GM23338 (cell line): ENCODE measurements around the gene ACTG1. TPM values are rescaled to one million over a fixed set of nuclear protein-coding genes. Genes with fewer than 3 reads are reported as not detected.

Experiments
- ATAC-seq: fragments of 200-7000 bp; cut with Tn5 transposase; 3 replicates; pipeline ENCODE4 v1.9.1; 2020
- DNase-seq: peaks from one replicate; pipeline ENCODE4 v3.0.0-alpha.2; 2015; ENCODE audit warnings: low spot score
- H2AFZ ChIP-seq: fragments of 200-600 bp; sonication (generic); 2 replicates; pipeline ENCODE4 v1.8.0; 2016; ENCODE audit warnings: antibody characterized with exemption, mild to moderate bottlenecking, moderate library complexity
- H3F3A ChIP-seq: fragments of 200-600 bp; sonication (generic); replicated peaks from 2 replicates; pipeline ENCODE4 v1.8.0; 2017; ENCODE audit warnings: antibody characterized with exemption, mixed run types, low read depth
- H3K27ac ChIP-seq: fragments of 200-600 bp; sonication (generic); 2 replicates; pipeline ENCODE4 v1.6.1; 2016; ENCODE audit warnings: low read depth
- H3K27me3 ChIP-seq: fragments of 200-600 bp; sonication (generic); 2 replicates; pipeline ENCODE4 v1.8.0; 2016; ENCODE audit warnings: mild to moderate bottlenecking, mixed run types, moderate library complexity; ENCODE audit not compliant: insufficient read depth
- H3K36me3 ChIP-seq: fragments of 200-600 bp; sonication (generic); 2 replicates; pipeline ENCODE4 v1.8.0; 2016; ENCODE audit warnings: mild to moderate bottlenecking; ENCODE audit not compliant: insufficient read depth
- H3K4me1 ChIP-seq: fragments of 200-600 bp; sonication (generic); 2 replicates; pipeline ENCODE4 v1.8.0; 2016; ENCODE audit warnings: mild to moderate bottlenecking, moderate library complexity; ENCODE audit not compliant: insufficient read depth
- H3K4me2 ChIP-seq: fragments of 200-600 bp; sonication (generic); 2 replicates; pipeline ENCODE4 v1.7.1; 2017; ENCODE audit warnings: mixed run types
- H3K4me3 ChIP-seq: fragments of 200-600 bp; sonication (generic); 2 replicates; pipeline ENCODE4 v1.6.1; 2016; ENCODE audit warnings: mixed run types
- H3K79me2 ChIP-seq: fragments of 200-600 bp; sonication (generic); replicated peaks from 2 replicates; pipeline ENCODE4 v1.8.0; 2017; ENCODE audit warnings: mild to moderate bottlenecking; ENCODE audit not compliant: insufficient read depth
- H3K9me2 ChIP-seq: fragments of 200-600 bp; sonication (generic); 2 replicates; pipeline ENCODE4 v1.8.0; 2017; ENCODE audit not compliant: insufficient read depth
- H4K20me1 ChIP-seq: fragments of 200-600 bp; sonication (generic); replicated peaks from 2 replicates; pipeline ENCODE4 v1.8.0; 2017; ENCODE audit warnings: mild to moderate bottlenecking; ENCODE audit not compliant: insufficient read depth
- H3K27ac Mint-ChIP-seq: 2 replicates; pipeline ENCODE4 v1.8.0; 2020; ENCODE audit warnings: inconsistent platforms, mild to moderate bottlenecking, moderate library complexity, mixed read lengths
- H3K27me3 Mint-ChIP-seq: 3 replicates; pipeline ENCODE4 v1.8.0; 2022; ENCODE audit warnings: low read depth, mild to moderate bottlenecking, moderate library complexity, mixed read lengths, inconsistent platforms; ENCODE audit not compliant: insufficient read depth, poor library complexity
- H3K36me3 Mint-ChIP-seq: 3 replicates; pipeline ENCODE4 v1.8.0; 2021; ENCODE audit warnings: low read depth, mild to moderate bottlenecking, inconsistent platforms, moderate library complexity, mixed read lengths
- H3K4me1 Mint-ChIP-seq: 3 replicates; pipeline ENCODE4 v1.8.0; 2020; ENCODE audit warnings: mild to moderate bottlenecking, inconsistent platforms, mixed read lengths
- H3K4me3 Mint-ChIP-seq: 3 replicates; pipeline ENCODE4 v1.8.0; 2021; ENCODE audit warnings: moderate library complexity, mild to moderate bottlenecking, inconsistent platforms, mixed read lengths
- H3K9me3 Mint-ChIP-seq: 3 replicates; pipeline ENCODE4 v1.8.0; 2020; ENCODE audit warnings: moderate library complexity, mild to moderate bottlenecking, inconsistent platforms, mixed read lengths
- CREB1 ChIP-seq: fragments of 250-450 bp; sonication (Bioruptor Pico); IDR thresholded peaks from 2 replicates; pipeline ENCODE4 v1.5.0; 2020; ENCODE audit warnings: low read depth, mild to moderate bottlenecking, moderate library complexity
- ETS1 ChIP-seq: IDR thresholded peaks from 2 replicates; pipeline ENCODE4 v1.6.1; 2016; ENCODE audit warnings: antibody characterized with exemption
- EZH2 ChIP-seq: fragments of 200-600 bp; sonication (generic); IDR thresholded peaks from one replicate; pipeline ENCODE4 v1.8.0; 2017; ENCODE audit warnings: antibody characterized with exemption, mild to moderate bottlenecking, low read depth; ENCODE audit not compliant: unreplicated experiment
- EZH2phosphoT487 ChIP-seq: fragments of 200-600 bp; sonication (generic); IDR thresholded peaks from one replicate; pipeline ENCODE4 v1.8.1; 2018; ENCODE audit warnings: antibody characterized with exemption; ENCODE audit not compliant: unreplicated experiment
- JUNB ChIP-seq: IDR thresholded peaks from one replicate; pipeline ENCODE4 v1.6.1; 2016; ENCODE audit warnings: antibody characterized with exemption; ENCODE audit not compliant: unreplicated experiment
- NANOG ChIP-seq: IDR thresholded peaks from 2 replicates; pipeline ENCODE4 v1.6.1; 2016; ENCODE audit warnings: antibody characterized with exemption, borderline replicate concordance
- POLR2AphosphoS5 ChIP-seq: IDR thresholded peaks from 2 replicates; pipeline ENCODE4 v1.6.1; 2016; ENCODE audit warnings: antibody characterized with exemption, low read depth
- STAT1 ChIP-seq: IDR thresholded peaks from one replicate; pipeline ENCODE4 v1.6.1; 2016; ENCODE audit warnings: antibody characterized with exemption; ENCODE audit not compliant: unreplicated experiment
- ZNF114 ChIP-seq: fragments of 250-450 bp; sonication (Bioruptor Pico); IDR thresholded peaks from 2 replicates; pipeline ENCODE4 v1.5.0; 2020; ENCODE audit warnings: mild to moderate bottlenecking, moderate library complexity
- ZNF331 ChIP-seq: fragments of 250-450 bp; sonication (Bioruptor Pico); IDR thresholded peaks from 2 replicates; pipeline ENCODE4 v1.5.0; 2020; ENCODE audit warnings: low read depth, mild to moderate bottlenecking, moderate library complexity
- ZNF462 ChIP-seq: fragments of 250-450 bp; sonication (Bioruptor Pico); IDR thresholded peaks from 2 replicates; pipeline ENCODE4 v1.5.0; 2020; ENCODE audit warnings: mild to moderate bottlenecking, moderate library complexity
- polyA plus RNA-seq: library from polyadenylated mRNA; unstranded; fragments of >200 nt; fragmentation: Nextera tagmentation; extraction: Ambion mirVana; gene quantifications from 2 replicates; pipeline ENCODE4 v1.2.1, GENCODE V29; 2016
- total RNA-seq: library from RNA; depleted of rRNA; stranded (reverse); fragments of >200 nt; shearing (Covaris generic); gene quantifications from 2 replicates; pipeline ENCODE4 v1.2.3, GENCODE V29; 2014
- TF ChIP-seq, protein P1 (sequence below), 2 experiments: fragments of 200-600 bp in 1 of 2; sonication (generic) in 1 of 2; conservative IDR thresholded peaks; 2 replicates each; pipeline versions ENCODE4 v1.5.1 to v1.6.1; 2016 to 2017; ENCODE audit warnings: antibody characterized with exemption in 2 of 2, low read depth in 2 of 2, mild to moderate bottlenecking in 2 of 2, moderate library complexity in 1 of 2
- TF ChIP-seq, protein P2 (sequence below): IDR thresholded peaks from one replicate; pipeline ENCODE4 v1.6.1; 2018; ENCODE audit warnings: antibody characterized with exemption; ENCODE audit not compliant: unreplicated experiment

ACTG1 gene
- total and polyA plus RNA-seq, 2 experiments from 2014 or later: 1,867 to 4,739 TPM

GRCh38 chr17:81558115-81558468 is 45.5 kb upstream of the ACTG1 start:
- no peak overlapping the region for H3K4me3 ChIP-seq
- no peaks in the 10 kb centered on the region for H4K20me1 ChIP-seq
- H3F3A ChIP-seq: peaks cover 12% of the 10 kb centered on the region
- peaks cover 49% of the 10 kb centered on the region for H3K36me3 Mint-ChIP-seq
- peaks cover 16% of the 10 kb centered on the region for H3K4me1 Mint-ChIP-seq
- peaks cover 8% of the 10 kb centered on the region; the same call in 1 of the 2 replicates for H3K4me1 ChIP-seq
- H3K4me3 Mint-ChIP-seq: no peak overlapping the region
- no peak overlapping the region for H3K27ac Mint-ChIP-seq
- no peak overlapping the region for H2AFZ ChIP-seq
- no peaks in the 10 kb centered on the region for H3K79me2 ChIP-seq
- no peak for TF ChIP-seq EZH2phosphoT487
- no peak for TF ChIP-seq ZNF462 (CRISPR knock-in tag)
- TF ChIP-seq STAT1: no peak
- TF ChIP-seq ETS1: no peak
- TF ChIP-seq EZH2: no peak
- no peak for TF ChIP-seq JUNB
- no peak for TF ChIP-seq ZNF331
- no peak for TF ChIP-seq POLR2AphosphoS5
- TF ChIP-seq, protein P1, sequence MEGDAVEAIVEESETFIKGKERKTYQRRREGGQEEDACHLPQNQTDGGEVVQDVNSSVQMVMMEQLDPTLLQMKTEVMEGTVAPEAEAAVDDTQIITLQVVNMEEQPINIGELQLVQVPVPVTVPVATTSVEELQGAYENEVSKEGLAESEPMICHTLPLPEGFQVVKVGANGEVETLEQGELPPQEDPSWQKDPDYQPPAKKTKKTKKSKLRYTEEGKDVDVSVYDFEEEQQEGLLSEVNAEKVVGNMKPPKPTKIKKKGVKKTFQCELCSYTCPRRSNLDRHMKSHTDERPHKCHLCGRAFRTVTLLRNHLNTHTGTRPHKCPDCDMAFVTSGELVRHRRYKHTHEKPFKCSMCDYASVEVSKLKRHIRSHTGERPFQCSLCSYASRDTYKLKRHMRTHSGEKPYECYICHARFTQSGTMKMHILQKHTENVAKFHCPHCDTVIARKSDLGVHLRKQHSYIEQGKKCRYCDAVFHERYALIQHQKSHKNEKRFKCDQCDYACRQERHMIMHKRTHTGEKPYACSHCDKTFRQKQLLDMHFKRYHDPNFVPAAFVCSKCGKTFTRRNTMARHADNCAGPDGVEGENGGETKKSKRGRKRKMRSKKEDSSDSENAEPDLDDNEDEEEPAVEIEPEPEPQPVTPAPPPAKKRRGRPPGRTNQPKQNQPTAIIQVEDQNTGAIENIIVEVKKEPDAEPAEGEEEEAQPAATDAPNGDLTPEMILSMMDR (conservative IDR thresholded peaks at IDR 0.05; ENCODE audit: low read depth in 2 of 2): no peak
- TF ChIP-seq, protein P2, sequence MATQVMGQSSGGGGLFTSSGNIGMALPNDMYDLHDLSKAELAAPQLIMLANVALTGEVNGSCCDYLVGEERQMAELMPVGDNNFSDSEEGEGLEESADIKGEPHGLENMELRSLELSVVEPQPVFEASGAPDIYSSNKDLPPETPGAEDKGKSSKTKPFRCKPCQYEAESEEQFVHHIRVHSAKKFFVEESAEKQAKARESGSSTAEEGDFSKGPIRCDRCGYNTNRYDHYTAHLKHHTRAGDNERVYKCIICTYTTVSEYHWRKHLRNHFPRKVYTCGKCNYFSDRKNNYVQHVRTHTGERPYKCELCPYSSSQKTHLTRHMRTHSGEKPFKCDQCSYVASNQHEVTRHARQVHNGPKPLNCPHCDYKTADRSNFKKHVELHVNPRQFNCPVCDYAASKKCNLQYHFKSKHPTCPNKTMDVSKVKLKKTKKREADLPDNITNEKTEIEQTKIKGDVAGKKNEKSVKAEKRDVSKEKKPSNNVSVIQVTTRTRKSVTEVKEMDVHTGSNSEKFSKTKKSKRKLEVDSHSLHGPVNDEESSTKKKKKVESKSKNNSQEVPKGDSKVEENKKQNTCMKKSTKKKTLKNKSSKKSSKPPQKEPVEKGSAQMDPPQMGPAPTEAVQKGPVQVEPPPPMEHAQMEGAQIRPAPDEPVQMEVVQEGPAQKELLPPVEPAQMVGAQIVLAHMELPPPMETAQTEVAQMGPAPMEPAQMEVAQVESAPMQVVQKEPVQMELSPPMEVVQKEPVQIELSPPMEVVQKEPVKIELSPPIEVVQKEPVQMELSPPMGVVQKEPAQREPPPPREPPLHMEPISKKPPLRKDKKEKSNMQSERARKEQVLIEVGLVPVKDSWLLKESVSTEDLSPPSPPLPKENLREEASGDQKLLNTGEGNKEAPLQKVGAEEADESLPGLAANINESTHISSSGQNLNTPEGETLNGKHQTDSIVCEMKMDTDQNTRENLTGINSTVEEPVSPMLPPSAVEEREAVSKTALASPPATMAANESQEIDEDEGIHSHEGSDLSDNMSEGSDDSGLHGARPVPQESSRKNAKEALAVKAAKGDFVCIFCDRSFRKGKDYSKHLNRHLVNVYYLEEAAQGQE: no peak
- no peak for TF ChIP-seq CREB1 (CRISPR knock-in tag)
- TF ChIP-seq NANOG: no peak
- no peak for TF ChIP-seq ZNF114 (CRISPR knock-in tag)
- H3K27ac ChIP-seq: no peak overlapping the region
- H3K9me2 ChIP-seq: no peaks in the 10 kb centered on the region
- no peak for ATAC-seq
- H3K27me3 Mint-ChIP-seq: peaks cover 20% of the 10 kb centered on the region
- H3K27me3 ChIP-seq: no peaks in the 10 kb centered on the region
- H3K4me2 ChIP-seq: no peak overlapping the region
- peaks cover 14% of the 10 kb centered on the region for H3K36me3 ChIP-seq
- DNase-seq: no peak
- no peaks in the 10 kb centered on the region for H3K9me3 Mint-ChIP-seq
